Activated naive CD4-positive, alpha-beta T cell treated with anti-CD3 and anti-CD28 coated beads, Interleukin-2, amount 10 ng/mL, durations not matched to agents 7 days and 5 days (primary cell): ENCODE data around the gene IGSF3.
"Not testable (repeated sequence)": the region's sequence is repeated elsewhere in the genome, so short reads cannot be mapped to it uniquely, and the experiment has no call there.

Experiments used
- CTCF ChIA-PET: fragments of 350-600 bp; sonication (Branson Sonifier 250); formaldehyde crosslinking; loops from one replicate; lab custom pipeline; 2021; ENCODE audit warnings: antibody characterized with exemption; lab: Charles Lee
- DNase-seq: peaks from one replicate; pipeline ENCODE4 v3.0.0-alpha.2; 2020
- H3K27ac Mint-ChIP-seq: one replicate; pipeline ENCODE4 v1.8.0; 2021; ENCODE audit warnings: mild to moderate bottlenecking, moderate library complexity, mixed read lengths
- H3K27me3 Mint-ChIP-seq: one replicate; pipeline ENCODE4 v1.8.0; 2021; ENCODE audit warnings: mild to moderate bottlenecking, mixed read lengths
- H3K36me3 Mint-ChIP-seq: one replicate; pipeline ENCODE4 v1.8.0; 2021; ENCODE audit warnings: mixed read lengths
- H3K4me1 Mint-ChIP-seq: one replicate; pipeline ENCODE4 v1.8.0; 2021; ENCODE audit warnings: mixed read lengths
- H3K4me3 Mint-ChIP-seq: one replicate; pipeline ENCODE4 v1.8.0; 2021; ENCODE audit warnings: mild to moderate bottlenecking, moderate library complexity, mixed read lengths
- H3K9me3 Mint-ChIP-seq: one replicate; pipeline ENCODE4 v1.8.0; 2021; ENCODE audit warnings: mixed read lengths

Gene IGSF3

GRCh38 chr1:116644096-116644495, 23.4 kb downstream of the IGSF3 start:
- CTCF ChIA-PET, H3K9me3 Mint-ChIP-seq, H3K4me3 Mint-ChIP-seq, H3K27ac Mint-ChIP-seq, H3K36me3 Mint-ChIP-seq, DNase-seq, H3K4me1 Mint-ChIP-seq: not testable (repeated sequence)
- peaks cover 58% of the 10 kb centered on the region for H3K27me3 Mint-ChIP-seq

- H3K4me1 Mint-ChIP-seq, CTCF ChIA-PET, DNase-seq, H3K4me3 Mint-ChIP-seq, H3K27ac Mint-ChIP-seq, H3K36me3 Mint-ChIP-seq, H3K9me3 Mint-ChIP-seq: not testable (repeated sequence)
- H3K27me3 Mint-ChIP-seq = peaks cover 52% of the 10 kb centered on the region
Measured at GRCh38 chr1:116643281-116643751, 24.2 kb downstream of the IGSF3 start.

- H3K4me3 Mint-ChIP-seq, CTCF ChIA-PET, H3K9me3 Mint-ChIP-seq, H3K27ac Mint-ChIP-seq, H3K36me3 Mint-ChIP-seq, H3K4me1 Mint-ChIP-seq, DNase-seq: not testable (repeated sequence)
- peaks cover 49% of the 10 kb centered on the region for H3K27me3 Mint-ChIP-seq
Measured at GRCh38 chr1:116642311-116643280, 24.9 kb downstream of the IGSF3 start.

GRCh38 chr1:116637583-116637982, 29.9 kb downstream of the IGSF3 start:
- CTCF ChIA-PET, H3K27ac Mint-ChIP-seq, H3K4me3 Mint-ChIP-seq, DNase-seq, H3K4me1 Mint-ChIP-seq, H3K9me3 Mint-ChIP-seq, H3K36me3 Mint-ChIP-seq: not testable (repeated sequence)
- H3K27me3 Mint-ChIP-seq = peaks cover 40% of the 10 kb centered on the region

GRCh38 chr1:116636584-116636983, 30.9 kb downstream of the IGSF3 start:
- H3K27me3 Mint-ChIP-seq = peaks cover 47% of the 10 kb centered on the region
- H3K9me3 Mint-ChIP-seq, DNase-seq, H3K4me1 Mint-ChIP-seq, CTCF ChIA-PET, H3K36me3 Mint-ChIP-seq, H3K27ac Mint-ChIP-seq, H3K4me3 Mint-ChIP-seq: not testable (repeated sequence)

GRCh38 chr1:116634386-116634785, 33.1 kb downstream of the IGSF3 start:
- H3K4me3 Mint-ChIP-seq, H3K36me3 Mint-ChIP-seq, H3K4me1 Mint-ChIP-seq, H3K27ac Mint-ChIP-seq, H3K9me3 Mint-ChIP-seq, DNase-seq, CTCF ChIA-PET: not testable (repeated sequence)
- H3K27me3 Mint-ChIP-seq = peaks cover 44% of the 10 kb centered on the region

- H3K4me1 Mint-ChIP-seq, DNase-seq, H3K27ac Mint-ChIP-seq, H3K4me3 Mint-ChIP-seq, H3K9me3 Mint-ChIP-seq, H3K36me3 Mint-ChIP-seq, CTCF ChIA-PET: not testable (repeated sequence)
- peaks cover 39% of the 10 kb centered on the region for H3K27me3 Mint-ChIP-seq
Measured at GRCh38 chr1:116631996-116632925, 35.3 kb downstream of the IGSF3 start.

- H3K27ac Mint-ChIP-seq, H3K4me3 Mint-ChIP-seq, H3K9me3 Mint-ChIP-seq, DNase-seq, CTCF ChIA-PET, H3K4me1 Mint-ChIP-seq, H3K36me3 Mint-ChIP-seq: not testable (repeated sequence)
- H3K27me3 Mint-ChIP-seq = peaks cover 46% of the 10 kb centered on the region
Measured at GRCh38 chr1:116631554-116631953, 36.0 kb downstream of the IGSF3 start.

- CTCF ChIA-PET, H3K27ac Mint-ChIP-seq, H3K36me3 Mint-ChIP-seq, H3K4me1 Mint-ChIP-seq, DNase-seq, H3K9me3 Mint-ChIP-seq, H3K4me3 Mint-ChIP-seq: not testable (repeated sequence)
- H3K27me3 Mint-ChIP-seq = peaks cover 42% of the 10 kb centered on the region
Measured at GRCh38 chr1:116630057-116630456, 37.5 kb downstream of the IGSF3 start.

GRCh38 chr1:116629441-116629840, 38.1 kb downstream of the IGSF3 start:
- H3K27ac Mint-ChIP-seq, DNase-seq, H3K4me3 Mint-ChIP-seq, H3K4me1 Mint-ChIP-seq, H3K36me3 Mint-ChIP-seq, CTCF ChIA-PET, H3K9me3 Mint-ChIP-seq: not testable (repeated sequence)
- peaks cover 39% of the 10 kb centered on the region for H3K27me3 Mint-ChIP-seq

- H3K36me3 Mint-ChIP-seq = no peaks in the 10 kb centered on the region
- CTCF ChIA-PET = no interaction called here
- no peak overlapping the region for H3K4me3 Mint-ChIP-seq
- no peak overlapping the region for H3K27ac Mint-ChIP-seq
- no peaks in the 10 kb centered on the region for H3K9me3 Mint-ChIP-seq
- H3K4me1 Mint-ChIP-seq = no peaks in the 10 kb centered on the region
- peaks cover 36% of the 10 kb centered on the region for H3K27me3 Mint-ChIP-seq
- no peak for DNase-seq
Measured at GRCh38 chr1:116628448-116628847, 39.1 kb downstream of the IGSF3 start.

- H3K27me3 Mint-ChIP-seq = peaks cover 28% of the 10 kb centered on the region
- H3K9me3 Mint-ChIP-seq, H3K4me1 Mint-ChIP-seq, CTCF ChIA-PET, DNase-seq, H3K27ac Mint-ChIP-seq, H3K4me3 Mint-ChIP-seq, H3K36me3 Mint-ChIP-seq: not testable (repeated sequence)
Measured at GRCh38 chr1:116627357-116627756, 40.2 kb downstream of the IGSF3 start.

GRCh38 chr1:116626915-116627314, 40.6 kb downstream of the IGSF3 start:
- H3K27ac Mint-ChIP-seq, H3K36me3 Mint-ChIP-seq, H3K4me3 Mint-ChIP-seq, DNase-seq, H3K4me1 Mint-ChIP-seq, H3K9me3 Mint-ChIP-seq, CTCF ChIA-PET: not testable (repeated sequence)
- peaks cover 27% of the 10 kb centered on the region for H3K27me3 Mint-ChIP-seq

GRCh38 chr1:116625155-116625554, 42.4 kb downstream of the IGSF3 start:
- DNase-seq, CTCF ChIA-PET, H3K9me3 Mint-ChIP-seq, H3K36me3 Mint-ChIP-seq, H3K27ac Mint-ChIP-seq, H3K4me1 Mint-ChIP-seq, H3K4me3 Mint-ChIP-seq: not testable (repeated sequence)
- H3K27me3 Mint-ChIP-seq = peaks cover 28% of the 10 kb centered on the region
